ENCODE data around the gene CLIP2. TPM values are rescaled to one million over a fixed set of nuclear protein-coding genes. Genes with fewer than 3 reads are reported as not detected.
"Not testable (repeated sequence)": the region's sequence is repeated elsewhere in the genome, so short reads cannot be mapped to it uniquely, and the experiment has no call there.

The CLIP2 gene
- total RNA-seq, 1 experiment from 2014 or later = 26.2 TPM

GRCh38 chr7:74429153-74429747 lies 140.0 kb downstream of the CLIP2 start:
- ATAC-seq (no peak), DNase-seq (no peak)
- Histone ChIP-seq H3K9me2 (replicated peaks; ENCODE audit: low read length) (no peaks in the 10 kb centered on the region), H4K20me1 (ENCODE audit: low read length) (no peaks in the 10 kb centered on the region), H2AFZ (ENCODE audit: low read length) (no peak overlapping the region), H3K4me3 (ENCODE audit: low read length) (no peak overlapping the region), H3K9ac (ENCODE audit: low read length) (no peak overlapping the region), H3K9me3 (ENCODE audit: low read length) (no peaks in the 10 kb centered on the region), H3F3A (ENCODE audit: low read length, unreplicated experiment) (no peaks in the 10 kb centered on the region), H3K4me2 (ENCODE audit: low read length) (no peak overlapping the region), H3K27me3 (ENCODE audit: low read length) (no peaks in the 10 kb centered on the region), H3K4me1 (ENCODE audit: insufficient read depth, low read length) (no peaks in the 10 kb centered on the region), H3K27ac (ENCODE audit: low read length) (no peak overlapping the region), H3K36me3 (ENCODE audit: low read depth, low read length) (no peaks in the 10 kb centered on the region), H3K79me2 (ENCODE audit: low read length) (no peaks in the 10 kb centered on the region)
- intact Hi-C loops (cut with micrococcal nuclease) = loop anchor here (10.0 kb wide), 1 partner anchor 616 kb away; no protein-coding TSS in a partner anchor
- no TSS peak for BruUV-seq (replicated peaks)
- TF ChIP-seq EZH2 (IDR thresholded peaks at IDR 0.05; ENCODE audit: low read length, unreplicated experiment) (no peak), EZH2phosphoT487 (IDR thresholded peaks at IDR 0.05; ENCODE audit: borderline replicate concordance, low read length) (no peak), CTCF (conservative IDR thresholded peaks at IDR 0.05; ENCODE audit: low read depth, low read length) (no peak)
- POLR2A ChIA-PET (ENCODE audit: unreplicated experiment) = no interaction called here
- CTCF ChIA-PET = no interaction called here

GRCh38 chr7:74430409-74430808 lies 141.2 kb downstream of the CLIP2 start:
- H3K79me2 ChIP-seq (ENCODE audit: low read length); H2AFZ ChIP-seq (ENCODE audit: low read length); CTCF ChIA-PET; H3K36me3 ChIP-seq (ENCODE audit: low read depth, low read length); H4K20me1 ChIP-seq (ENCODE audit: low read length); DNase-seq; H3K4me1 ChIP-seq (ENCODE audit: insufficient read depth, low read length); H3F3A ChIP-seq (ENCODE audit: low read length, unreplicated experiment); H3K4me3 ChIP-seq (ENCODE audit: low read length); H3K9ac ChIP-seq (ENCODE audit: low read length); H3K27me3 ChIP-seq (ENCODE audit: low read length); POLR2A ChIA-PET (ENCODE audit: unreplicated experiment); H3K9me2 ChIP-seq (replicated peaks; ENCODE audit: low read length); H3K27ac ChIP-seq (ENCODE audit: low read length); H3K9me3 ChIP-seq (ENCODE audit: low read length); ATAC-seq; intact Hi-C loops (cut with micrococcal nuclease); H3K4me2 ChIP-seq (ENCODE audit: low read length); BruUV-seq (replicated peaks): not testable (repeated sequence)

GRCh38 chr7:74430961-74431466 lies 141.8 kb downstream of the CLIP2 start:
- no peaks in the 10 kb centered on the region for H3K9me3 ChIP-seq (ENCODE audit: low read length)
- BruUV-seq (replicated peaks) = no TSS peak
- no peaks in the 10 kb centered on the region for H3K79me2 ChIP-seq (ENCODE audit: low read length)
- CTCF ChIA-PET = no interaction called here
- no peaks in the 10 kb centered on the region for H4K20me1 ChIP-seq (ENCODE audit: low read length)
- H3K4me3 ChIP-seq (ENCODE audit: low read length) = no peak overlapping the region
- TF ChIP-seq CTCF (conservative IDR thresholded peaks at IDR 0.05; ENCODE audit: low read depth, low read length) (no peak), EZH2 (IDR thresholded peaks at IDR 0.05; ENCODE audit: low read length, unreplicated experiment) (no peak), EZH2phosphoT487 (IDR thresholded peaks at IDR 0.05; ENCODE audit: borderline replicate concordance, low read length) (no peak)
- H3K36me3 ChIP-seq (ENCODE audit: low read depth, low read length) = no peaks in the 10 kb centered on the region
- H2AFZ ChIP-seq (ENCODE audit: low read length) = no peak overlapping the region
- no peaks in the 10 kb centered on the region for H3K9me2 ChIP-seq (replicated peaks; ENCODE audit: low read length)
- H3K4me1 ChIP-seq (ENCODE audit: insufficient read depth, low read length) = no peaks in the 10 kb centered on the region
- intact Hi-C loops (cut with micrococcal nuclease) = no loop called here
- no peak overlapping the region for H3K27ac ChIP-seq (ENCODE audit: low read length)
- ATAC-seq (no peak), DNase-seq (no peak)
- POLR2A ChIA-PET (ENCODE audit: unreplicated experiment) = no interaction called here
- no peaks in the 10 kb centered on the region for H3K27me3 ChIP-seq (ENCODE audit: low read length)
- H3K9ac ChIP-seq (ENCODE audit: low read length) = no peak overlapping the region
- no peaks in the 10 kb centered on the region for H3F3A ChIP-seq (ENCODE audit: low read length, unreplicated experiment)
- no peak overlapping the region for H3K4me2 ChIP-seq (ENCODE audit: low read length)

GRCh38 chr7:74437291-74437571 lies 148.0 kb downstream of the CLIP2 start:
- CTCF ChIA-PET; intact Hi-C loops (cut with micrococcal nuclease); H3K4me3 ChIP-seq (ENCODE audit: low read length); H2AFZ ChIP-seq (ENCODE audit: low read length); H3K9me3 ChIP-seq (ENCODE audit: low read length); ATAC-seq; H3K79me2 ChIP-seq (ENCODE audit: low read length); DNase-seq; BruUV-seq (replicated peaks); H3K27me3 ChIP-seq (ENCODE audit: low read length); H3K4me1 ChIP-seq (ENCODE audit: insufficient read depth, low read length); H3K9ac ChIP-seq (ENCODE audit: low read length); H3K9me2 ChIP-seq (replicated peaks; ENCODE audit: low read length); H3K36me3 ChIP-seq (ENCODE audit: low read depth, low read length); H3F3A ChIP-seq (ENCODE audit: low read length, unreplicated experiment); H3K4me2 ChIP-seq (ENCODE audit: low read length); POLR2A ChIA-PET (ENCODE audit: unreplicated experiment); H4K20me1 ChIP-seq (ENCODE audit: low read length); H3K27ac ChIP-seq (ENCODE audit: low read length): not testable (repeated sequence)

All from PC-3 (cell line).